Upper lobe of left lung (tissue), 4 donors: ENCODE measurements around the gene ZBTB8OS.
"Not testable (repeated sequence)": the region's sequence is repeated elsewhere in the genome, so short reads cannot be mapped to it uniquely, and the experiment has no call there.

ENCODE experiments used
- CTCF ChIP-seq, 6 experiments: fragments of 450-650 bp in 4 of 6; fragments of 200-600 bp in 2 of 6; sonication (generic) in 2 of 6; IDR thresholded peaks; one replicate each; pipeline ENCODE4 v1.5.1; 2016 to 2019; ENCODE audit warnings: antibody characterized with exemption in 6 of 6
- EP300 ChIP-seq, 4 donors: sonication (generic); formaldehyde crosslinking; IDR thresholded peaks; one replicate each; pipeline ENCODE4 v1.5.1; 2017; ENCODE audit warnings: antibody characterized with exemption in 4 of 4, control low read depth in 2 of 4
- POLR2A ChIP-seq, 4 donors: fragments of 450-650 bp; IDR thresholded peaks; one replicate each; pipeline ENCODE4 v1.5.1; 2016 to 2017; ENCODE audit warnings: antibody characterized with exemption in 4 of 4, mild to moderate bottlenecking in 2 of 4

DNA sequence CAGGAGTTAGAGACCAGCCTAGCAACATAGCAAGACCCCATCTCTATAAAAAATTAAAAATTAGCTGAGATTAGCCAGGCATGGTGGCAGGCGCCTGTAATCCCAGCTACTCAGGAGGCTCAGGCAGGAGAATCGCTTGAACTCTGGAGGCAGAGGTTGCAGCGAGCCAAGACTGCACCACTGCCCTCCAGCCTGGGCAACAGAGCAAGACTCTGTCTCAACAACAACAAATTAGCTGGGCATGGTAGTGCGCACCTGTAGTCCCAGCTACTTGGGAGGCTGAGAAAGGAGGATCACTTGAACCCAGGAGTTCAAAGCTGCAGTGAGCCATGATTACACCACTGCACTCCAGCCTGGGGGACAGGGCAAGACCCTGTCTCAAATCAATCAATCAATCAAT, 20.2 kb downstream of the ZBTB8OS start:
- TF ChIP-seq CTCF, POLR2A, EP300 (IDR thresholded peaks at IDR 0.05): not testable (repeated sequence)
